Measurements from ENCODE around the gene NNMT. TPM values are rescaled to one million over a fixed set of nuclear protein-coding genes. Genes with fewer than 3 reads are reported as not detected.
A peak's percentile ranks its signal among the peaks of the same experiment; 100 is the strongest.

The NNMT gene
- total and polyA plus RNA-seq, 9 of the 15 experiments (the other 6 are each of a cell fraction or from before 2014, with no cell fraction given) = 6.1 to 15.0 (median 11.2) TPM

DNA sequence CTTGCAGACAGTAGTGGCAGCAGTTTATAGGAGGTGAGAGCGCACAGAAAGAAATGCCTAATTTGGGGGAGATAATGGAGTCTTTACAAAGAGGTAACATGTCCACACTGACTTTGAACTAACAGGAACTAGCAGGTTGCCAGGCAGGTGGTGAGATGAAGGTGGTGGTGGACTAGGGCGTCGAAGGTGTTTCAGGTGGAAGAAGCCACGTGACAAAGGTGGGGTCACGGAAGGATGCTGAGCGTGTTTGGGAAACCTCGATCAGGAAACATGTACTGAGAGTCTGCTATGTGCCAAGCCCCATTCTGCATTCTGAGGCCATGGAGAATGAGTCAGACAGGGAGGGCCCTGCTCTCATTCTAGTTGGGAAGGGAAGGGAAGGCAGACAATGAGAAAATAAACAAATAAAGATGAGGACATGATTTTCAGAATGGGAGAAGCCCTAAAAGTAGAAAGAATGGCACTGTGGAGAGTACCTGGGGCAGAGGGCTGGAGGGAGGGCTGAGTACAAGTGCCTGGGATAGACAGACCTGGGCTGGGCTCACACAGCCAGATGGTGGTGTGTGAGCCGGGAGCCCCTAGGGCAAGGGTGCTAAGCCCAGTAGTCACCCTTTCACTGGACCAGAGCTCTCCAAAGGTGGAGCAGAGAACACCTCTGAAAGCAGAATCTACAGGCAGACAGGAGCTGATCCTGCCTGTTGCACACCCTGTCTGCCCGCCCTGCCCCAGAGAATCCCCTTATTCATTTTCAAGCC is 16.2 kb upstream of the NNMT start (continued):
- TF ChIP-seq TCF7L2 (IDR thresholded peaks at IDR 0.05; ENCODE audit: low read depth, low read length) = no peak
- TF ChIP-seq, protein P1, sequence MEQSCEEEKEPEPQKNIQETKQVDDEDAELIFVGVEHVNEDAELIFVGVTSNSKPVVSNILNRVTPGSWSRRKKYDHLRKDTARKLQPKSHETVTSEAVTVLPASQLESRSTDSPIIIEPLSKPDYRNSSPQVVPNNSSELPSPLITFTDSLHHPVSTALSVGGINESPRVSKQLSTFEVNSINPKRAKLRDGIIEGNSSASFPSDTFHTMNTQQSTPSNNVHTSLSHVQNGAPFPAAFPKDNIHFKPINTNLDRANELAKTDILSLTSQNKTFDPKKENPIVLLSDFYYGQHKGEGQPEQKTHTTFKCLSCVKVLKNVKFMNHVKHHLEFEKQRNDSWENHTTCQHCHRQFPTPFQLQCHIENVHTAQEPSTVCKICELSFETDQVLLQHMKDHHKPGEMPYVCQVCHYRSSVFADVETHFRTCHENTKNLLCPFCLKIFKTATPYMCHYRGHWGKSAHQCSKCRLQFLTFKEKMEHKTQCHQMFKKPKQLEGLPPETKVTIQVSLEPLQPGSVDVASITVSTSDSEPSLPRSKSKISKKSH (CRISPR knock-in tag; IDR thresholded peaks at IDR 0.05) = no peak

GRCh38 chr11:114280696-114281095 is 15.5 kb upstream of the NNMT start:
- Histone ChIP-seq H3K27me3 (ENCODE audit: control insufficient read depth in 2 of 2, insufficient read depth in 2 of 2, low read length in 2 of 2) (peaks cover 3 to 5% of the 10 kb centered on the region in 2 experiments; a peak in 2 of 5 replicates), H3K9ac (ENCODE audit: insufficient read depth in 1 of 2, low read depth in 2 of 2, low read length in 2 of 2) (no peak overlapping the region), H3K36me3 (ENCODE audit: control insufficient read depth, insufficient read depth, low read length) (no peaks in the 10 kb centered on the region), H3K4me3 (no peak overlapping the region), H3K79me2 (ENCODE audit: control insufficient read depth, insufficient read depth, low read length) (no peaks in the 10 kb centered on the region), H3K4me1 (replicated peaks in 1 of 2; ENCODE audit: control insufficient read depth in 2 of 2, insufficient read depth in 2 of 2, low read length in 2 of 2) (peaks cover 0 to 4% of the 10 kb centered on the region in 2 experiments; a peak in 1 of 5 replicates), H4K20me1 (replicated peaks; ENCODE audit: control insufficient read depth, insufficient read depth, low read length) (no peaks in the 10 kb centered on the region), H2AFZ (ENCODE audit: low read depth, low read length) (peak overlapping the region; percentile 61), H3K4me2 (ENCODE audit: insufficient read depth, low read length) (no peak overlapping the region), H3K9me1 (ENCODE audit: control insufficient read depth, insufficient read depth, low read length) (no peaks in the 10 kb centered on the region), H3K27ac (ENCODE audit: extremely low read depth, low read depth, low read length) (no peak overlapping the region), H3K9me3 (replicated peaks; ENCODE audit: control insufficient read depth, insufficient read depth, low read depth, low read length) (no peaks in the 10 kb centered on the region)
- DNase-seq (ENCODE audit: extremely low read depth in 1 of 4, low spot score in 3 of 4) (peak; percentile 80 to 81 (median 80)), ATAC-seq (peak; percentile 94), FAIRE-seq (peak; percentile 91)
- ChIA-PET CTCF (ENCODE audit: low intra/inter-chr PET ratio) (interaction anchor here (0.6 to 2.8 kb wide), 4 partner anchors 459 to 1997 kb away, joined by 3 to 16 read pairs (median 4); no protein-coding TSS in a partner anchor), POLR2A (interaction anchor here (0.7 to 1.0 kb wide), 6 partner anchors 8 to 1468 kb away, joined by 3 to 5 read pairs (median 4); no protein-coding TSS in a partner anchor)
- WGBS (ENCODE audit: insufficient coverage, low coverage, missing lambda C conversion rate) = 29% methylated on average over 5 of the region's 6 CpGs
- in situ Hi-C loops (cut with MboI) = loop anchor here (10.0 kb wide), 2 partner anchors 484 to 1446 kb away; no protein-coding TSS in a partner anchor
- BruUV-seq (replicated peaks) = no TSS peak
- intact Hi-C loops (cut with micrococcal nuclease) = loop anchor here (1.0 to 2.0 kb wide), 5 partner anchors 37 to 482 kb away; partner anchors contain the start of genes C11orf71 and RBM7
- TF ChIP-seq ZNF282 (CRISPR knock-in tag; IDR thresholded peaks at IDR 0.05) (no peak), ZNF584 (CRISPR knock-in tag; IDR thresholded peaks at IDR 0.05; ENCODE audit: low read depth) (no peak), NR3C1 (CRISPR knock-in tag; IDR thresholded peaks at IDR 0.05) (no peak), TCF3 (CRISPR knock-in tag; IDR thresholded peaks at IDR 0.05) (no peak), BMI1 (IDR thresholded peaks at IDR 0.05; ENCODE audit: low read length) (no peak), TFAM (CRISPR knock-in tag; conservative IDR thresholded peaks at IDR 0.05) (no peak), IRF2 (CRISPR knock-in tag; IDR thresholded peaks at IDR 0.05) (no peak), TSC22D4 (tag; IDR thresholded peaks at IDR 0.05) (no peak), ZFPM2 (CRISPR knock-in tag; IDR thresholded peaks at IDR 0.05) (no peak), MCM7 (IDR thresholded peaks at IDR 0.05) (no peak), BACH1 (tag; IDR thresholded peaks at IDR 0.05) (no peak), FOS (IDR thresholded peaks at IDR 0.05; ENCODE audit: extremely low read depth, insufficient read length) (no peak), NBN (IDR thresholded peaks at IDR 0.05; ENCODE audit: low read depth) (no peak), NFIC (IDR thresholded peaks at IDR 0.05) (no peak), TCF7L2 (IDR thresholded peaks at IDR 0.05; ENCODE audit: low read depth, low read length) (no peak), RBBP5 (IDR thresholded peaks at IDR 0.05; ENCODE audit: borderline replicate concordance, insufficient read depth, low read length, poor library complexity, severe bottlenecking) (no peak), ZNF639 (CRISPR knock-in tag; conservative IDR thresholded peaks at IDR 0.05 in 1 of 2, IDR thresholded peaks at IDR 0.05 in 1 of 2) (no peak)

Data from K562 (cell line).